Activated CD4-positive, CD25-positive, alpha-beta regulatory T cell (primary cell): ENCODE results near the gene NPC1.

Experiments used
- DNase-seq, 4 experiments: peaks; one replicate each; lab custom pipeline; 2025; lab: John Stamatoyannopoulos, UW

Gene NPC1

GRCh38 chr18:23487738-23488570 is 98.4 kb downstream of the NPC1 start:
- peak in 2 of 4 experiments; percentile 6 to 13 for DNase-seq

- DNase-seq: no peak
These were observed 100.9 kb downstream of the NPC1 start for GRCh38 chr18:23485386-23485785.

GRCh38 chr18:23484561-23485182 is 101.6 kb downstream of the NPC1 start:
- no peak for DNase-seq
